Measurements from ENCODE around the gene GADL1.

- TF ChIP-seq POLR2AphosphoS5 (IDR thresholded peaks at IDR 0.05; ENCODE audit: borderline replicate concordance, low read depth, low read length) (no peak), EZH2 (IDR thresholded peaks at IDR 0.05) (no peak), FOXP2 (optimal IDR thresholded peaks at IDR 0.05; ENCODE audit: control extremely low read depth, extremely low read length, insufficient read depth) (no peak)
Observed at GRCh38 chr3:30698549-30698948, 195.9 kb downstream of the GADL1 start.
